Ureter (tissue), 1 donor: Measurements from ENCODE around the gene LSS. TPM values are rescaled to one million over a fixed set of nuclear protein-coding genes. Genes with fewer than 3 reads are reported as not detected.

ENCODE experiments used
- DNase-seq: peaks from one replicate; pipeline ENCODE4 v3.0.0-alpha.2; 2020; ENCODE audit warnings: low spot score
- total RNA-seq: library from RNA; stranded (reverse); gene quantifications from one replicate; pipeline ENCODE4 v1.2.4, GENCODE V29; 2023
- donor health status: DM: yes; HTN: yes; CAD: no.

The LSS gene
- total RNA-seq, 1 donor from 2014 or later = 49.0 TPM

GRCh38 chr21:46139686-46140085 is 88.9 kb downstream of the LSS start:
- DNase-seq = no peak

GRCh38 chr21:46138383-46138970 is 90.1 kb downstream of the LSS start:
- no peak for DNase-seq

Other genes with a start within 250 kb of the LSS start
- gene COL6A1, start 247.0 kb downstream of the LSS start, total RNA-seq = 289 TPM
- 357 TPM for gene COL6A2, start 130.7 kb downstream of the LSS start, total RNA-seq
- gene FTCD, start 73.2 kb downstream of the LSS start, total RNA-seq = 0.91 TPM
- gene SPATC1L, start 44.3 kb downstream of the LSS start, total RNA-seq = 12.3 TPM
- gene MCM3AP, start 56.8 kb upstream of the LSS start, total RNA-seq = 97.6 TPM
- 22.8 TPM for gene YBEY, start 57.6 kb upstream of the LSS start, total RNA-seq
- gene C21orf58, start 95.1 kb upstream of the LSS start, total RNA-seq = 2.2 TPM
- 28.5 TPM for gene PCNT, start 95.4 kb upstream of the LSS start, total RNA-seq
- 52.9 TPM for gene DIP2A, start 230.1 kb upstream of the LSS start, total RNA-seq